ENCODE data around the gene MRGPRX4.
"Not testable (repeated sequence)": the region's sequence is repeated elsewhere in the genome, so short reads cannot be mapped to it uniquely, and the experiment has no call there.

Gene MRGPRX4

GRCh38 chr11:18191376-18191775 is 18.7 kb downstream of the MRGPRX4 start:
- no peak overlapping the region for H3K4me3 ChIP-seq (replicated peaks; ENCODE audit: insufficient read depth, low read length)
- no peak overlapping the region for H3K27ac ChIP-seq (replicated peaks)
- no peak for DNase-seq (ENCODE audit: low read depth in 1 of 2, low spot score in 1 of 2)
- H3K27me3 ChIP-seq (ENCODE audit: insufficient read depth, poor library complexity, severe bottlenecking) = peaks cover 3% of the 10 kb centered on the region
- TF ChIP-seq SPI1 (IDR thresholded peaks at IDR 0.05; ENCODE audit: borderline replicate concordance, low read depth) (no peak), POLR2AphosphoS5 (IDR thresholded peaks at IDR 0.05; ENCODE audit: low read depth) (no peak), GABPA (IDR thresholded peaks at IDR 0.05; ENCODE audit: low read depth) (no peak), REST (IDR thresholded peaks at IDR 0.05; ENCODE audit: insufficient replicate concordance, low read depth) (no peak), CTCF (IDR thresholded peaks at IDR 0.05; ENCODE audit: insufficient read depth, low read length) (no peak)

- no peak for DNase-seq (ENCODE audit: low read depth in 1 of 2, low spot score in 1 of 2)
- Histone ChIP-seq H3K27me3 (ENCODE audit: insufficient read depth, poor library complexity, severe bottlenecking) (peaks cover 3% of the 10 kb centered on the region), H3K27ac (replicated peaks) (no peak overlapping the region), H3K4me3 (replicated peaks; ENCODE audit: insufficient read depth, low read length) (no peak overlapping the region)
- TF ChIP-seq SPI1 (IDR thresholded peaks at IDR 0.05; ENCODE audit: borderline replicate concordance, low read depth) (no peak), CTCF (IDR thresholded peaks at IDR 0.05; ENCODE audit: insufficient read depth, low read length) (no peak), POLR2AphosphoS5 (IDR thresholded peaks at IDR 0.05; ENCODE audit: low read depth) (no peak), REST (IDR thresholded peaks at IDR 0.05; ENCODE audit: insufficient replicate concordance, low read depth) (no peak), GABPA (IDR thresholded peaks at IDR 0.05; ENCODE audit: low read depth) (no peak)
These were observed 20.4 kb downstream of the MRGPRX4 start for GRCh38 chr11:18193010-18193409.

- Histone ChIP-seq H3K27ac (replicated peaks) (no peak overlapping the region), H3K4me3 (replicated peaks; ENCODE audit: insufficient read depth, low read length) (no peak overlapping the region), H3K27me3 (ENCODE audit: insufficient read depth, poor library complexity, severe bottlenecking) (peaks cover 3% of the 10 kb centered on the region)
- TF ChIP-seq GABPA (IDR thresholded peaks at IDR 0.05; ENCODE audit: low read depth) (no peak), SPI1 (IDR thresholded peaks at IDR 0.05; ENCODE audit: borderline replicate concordance, low read depth) (no peak), CTCF (IDR thresholded peaks at IDR 0.05; ENCODE audit: insufficient read depth, low read length) (no peak), POLR2AphosphoS5 (IDR thresholded peaks at IDR 0.05; ENCODE audit: low read depth) (no peak), REST (IDR thresholded peaks at IDR 0.05; ENCODE audit: insufficient replicate concordance, low read depth) (no peak)
- DNase-seq (ENCODE audit: low read depth in 1 of 2, low spot score in 1 of 2) = no peak
These were observed 23.9 kb downstream of the MRGPRX4 start for GRCh38 chr11:18196532-18196931.

- H3K4me3 ChIP-seq (replicated peaks; ENCODE audit: insufficient read depth, low read length); H3K27ac ChIP-seq (replicated peaks); H3K27me3 ChIP-seq (ENCODE audit: insufficient read depth, poor library complexity, severe bottlenecking); DNase-seq (ENCODE audit: low read depth in 1 of 2, low spot score in 1 of 2): not testable (repeated sequence)
These were observed 25.1 kb downstream of the MRGPRX4 start for GRCh38 chr11:18197738-18198137.
